Measurements from ENCODE around the gene PIGT.

DNA sequence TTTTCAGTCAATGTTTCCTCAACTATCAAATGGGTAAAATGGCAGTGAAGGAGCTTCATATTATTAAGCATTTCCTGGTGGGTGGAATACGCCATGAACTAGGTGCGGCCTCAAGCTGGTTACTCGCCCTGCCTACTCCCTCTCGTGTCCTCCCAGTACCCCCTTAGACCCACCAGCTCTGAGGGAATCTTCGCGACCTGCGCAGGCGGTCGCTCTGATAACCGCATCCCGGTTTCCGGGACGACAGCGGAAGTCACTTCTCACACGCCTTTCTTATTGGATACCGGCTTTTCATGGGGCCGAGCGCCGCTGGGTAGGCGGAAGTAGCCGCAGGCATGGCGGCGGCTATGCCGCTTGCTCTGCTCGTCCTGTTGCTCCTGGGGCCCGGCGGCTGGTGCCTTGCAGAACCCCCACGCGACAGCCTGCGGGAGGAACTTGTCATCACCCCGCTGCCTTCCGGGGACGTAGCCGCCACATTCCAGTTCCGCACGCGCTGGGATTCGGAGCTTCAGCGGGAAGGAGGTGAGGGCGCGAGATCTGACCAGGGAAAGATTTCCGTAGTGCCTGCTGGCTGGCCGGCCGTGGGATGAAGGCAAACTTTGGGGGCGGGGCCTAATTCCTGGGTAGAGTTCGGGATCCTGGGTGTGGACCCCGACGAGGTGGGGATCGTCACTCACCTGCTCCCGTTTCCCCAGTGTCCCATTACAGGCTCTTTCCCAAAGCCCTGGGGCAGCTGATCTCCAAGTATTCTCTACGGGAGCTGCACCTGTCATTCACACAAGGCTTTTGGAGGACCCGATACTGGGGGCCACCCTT lies at the start of gene PIGT:
- TF ChIP-seq, protein P1, sequence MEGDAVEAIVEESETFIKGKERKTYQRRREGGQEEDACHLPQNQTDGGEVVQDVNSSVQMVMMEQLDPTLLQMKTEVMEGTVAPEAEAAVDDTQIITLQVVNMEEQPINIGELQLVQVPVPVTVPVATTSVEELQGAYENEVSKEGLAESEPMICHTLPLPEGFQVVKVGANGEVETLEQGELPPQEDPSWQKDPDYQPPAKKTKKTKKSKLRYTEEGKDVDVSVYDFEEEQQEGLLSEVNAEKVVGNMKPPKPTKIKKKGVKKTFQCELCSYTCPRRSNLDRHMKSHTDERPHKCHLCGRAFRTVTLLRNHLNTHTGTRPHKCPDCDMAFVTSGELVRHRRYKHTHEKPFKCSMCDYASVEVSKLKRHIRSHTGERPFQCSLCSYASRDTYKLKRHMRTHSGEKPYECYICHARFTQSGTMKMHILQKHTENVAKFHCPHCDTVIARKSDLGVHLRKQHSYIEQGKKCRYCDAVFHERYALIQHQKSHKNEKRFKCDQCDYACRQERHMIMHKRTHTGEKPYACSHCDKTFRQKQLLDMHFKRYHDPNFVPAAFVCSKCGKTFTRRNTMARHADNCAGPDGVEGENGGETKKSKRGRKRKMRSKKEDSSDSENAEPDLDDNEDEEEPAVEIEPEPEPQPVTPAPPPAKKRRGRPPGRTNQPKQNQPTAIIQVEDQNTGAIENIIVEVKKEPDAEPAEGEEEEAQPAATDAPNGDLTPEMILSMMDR (conservative IDR thresholded peaks at IDR 0.05): no peak
- no peak for TF ChIP-seq EZH2 (IDR thresholded peaks at IDR 0.05; ENCODE audit: low read depth)
